GM12878 (cell line): ENCODE data around the gene INF2. TPM values are rescaled to one million over a fixed set of nuclear protein-coding genes. Genes with fewer than 3 reads are reported as not detected.

Experiments
- ATAC-seq: fragments of 200-7000 bp; cut with Tn5 transposase; 3 replicates; pipeline ENCODE4 v1.9.1; 2020; ENCODE audit warnings: mild to moderate bottlenecking, moderate library complexity
- BruUV-seq: library from RNA; stranded (reverse); fragments of 400-500 nt; replicated peaks from 2 replicates; lab custom pipeline; 2021; lab: Mats Ljungman, UMichigan
- CTCF ChIA-PET: fragments of 300-600 bp; sonication (Branson Sonifier 250); formaldehyde crosslinking; extraction: SDS; loops from one replicate; lab custom pipeline; 2021; ENCODE audit warnings: inconsistent platforms; lab: Yijun Ruan, JAX
- POLR2A ChIA-PET: fragments of 350-600 bp; formaldehyde crosslinking; extraction: SDS; loops from one replicate; lab custom pipeline; 2021; ENCODE audit warnings: inconsistent platforms; lab: Charles Lee
- RAD21 ChIA-PET: fragments of 300-600 bp; sonication (Branson Sonifier 250); formaldehyde crosslinking; loops from one replicate; lab custom pipeline; 2023; ENCODE audit warnings: antibody characterized with exemption; ENCODE audit not compliant: unreplicated experiment; lab: Charles Lee
- SMC1A ChIA-PET: fragments of 300-600 bp; sonication (Branson Sonifier 250); formaldehyde crosslinking; loops from one replicate; lab custom pipeline; 2023; ENCODE audit not compliant: unreplicated experiment, uncharacterized antibody; lab: Charles Lee
- DNase-seq: peaks from one replicate; pipeline ENCODE4 v3.0.0-alpha.2; 2011; ENCODE audit warnings: low read depth, low spot score
- FAIRE-seq: peaks from 3 replicates; lab custom pipeline; 2011; peaks lifted over from hg19 to GRCh38; lab: Jason Lieb, UNC
- H2AFZ ChIP-seq: 2 replicates; pipeline ENCODE4 v1.6.0; 2011; ENCODE audit warnings: low read depth, low read length, control low read depth; ENCODE audit not compliant: control insufficient read depth
- H3K27ac ChIP-seq: 2 replicates; pipeline ENCODE4 v1.5.1; 2011; ENCODE audit warnings: control low read depth; ENCODE audit not compliant: control insufficient read depth, insufficient read depth
- H3K27me3 ChIP-seq, 2 experiments: replicated peaks in 1 of 2; 2 replicates each; pipeline versions ENCODE4 v1.6.0 to v1.6.1; 2011; ENCODE audit warnings: low read length in 1 of 2; ENCODE audit not compliant: control insufficient read depth in 2 of 2, insufficient read depth in 2 of 2
- H3K36me3 ChIP-seq, 2 experiments: 2 replicates each; pipeline ENCODE4 v1.5.1; 2011; ENCODE audit warnings: low read length in 1 of 2; ENCODE audit not compliant: control insufficient read depth in 2 of 2, insufficient read depth in 2 of 2
- H3K4me1 ChIP-seq: 2 replicates; pipeline ENCODE4 v1.6.1; 2011; ENCODE audit warnings: mild to moderate bottlenecking, low read length, moderate library complexity, mixed read lengths; ENCODE audit not compliant: control insufficient read depth, insufficient read depth
- H3K4me2 ChIP-seq: 2 replicates; pipeline ENCODE4 v1.6.0; 2011; ENCODE audit warnings: control low read depth; ENCODE audit not compliant: control insufficient read depth, insufficient read depth
- H3K4me3 ChIP-seq: fragments of 200-600 bp; sonication (generic); 2 replicates; pipeline ENCODE4 v1.5.1; 2016
- H3K79me2 ChIP-seq: 2 replicates; pipeline ENCODE4 v1.6.0; 2011; ENCODE audit warnings: low read length; ENCODE audit not compliant: control insufficient read depth, insufficient read depth
- H3K9ac ChIP-seq: 2 replicates; pipeline ENCODE4 v1.8.0; 2011; ENCODE audit warnings: low read length, control low read depth, mixed read lengths; ENCODE audit not compliant: control insufficient read depth, insufficient read depth
- H3K9me3 ChIP-seq: replicated peaks from 3 replicates; pipeline ENCODE4 v1.5.1; 2011; ENCODE audit warnings: mild to moderate bottlenecking, low read length; ENCODE audit not compliant: control insufficient read depth, insufficient read depth
- H4K20me1 ChIP-seq: 2 replicates; pipeline ENCODE4 v1.6.0; 2011; ENCODE audit not compliant: control insufficient read depth, insufficient read depth
- BCL11A ChIP-seq: IDR thresholded peaks from 2 replicates; pipeline ENCODE4 v1.6.1; 2011; ENCODE audit warnings: low read depth, low read length
- CBX3 ChIP-seq: fragments of 200-600 bp; sonication (generic); IDR thresholded peaks from 2 replicates; pipeline ENCODE4 v1.6.1; 2016; ENCODE audit warnings: low read depth, borderline replicate concordance
- EGR1 ChIP-seq, 2 experiments: IDR thresholded peaks; 1 replicate in 1 of 2; 2 replicates in 1 of 2; pipeline ENCODE4 v1.6.1; 2011 to 2012; ENCODE audit warnings: low read depth in 2 of 2, low read length in 2 of 2, borderline replicate concordance in 1 of 2, mild to moderate bottlenecking in 1 of 2, moderate library complexity in 1 of 2
- ETV6 ChIP-seq, 2 experiments: fragments of 450-650 bp in 1 of 2; IDR thresholded peaks in 1 of 2; conservative IDR thresholded peaks in 1 of 2; 2 replicates each; pipeline ENCODE4 v1.6.1; 2014; ENCODE audit warnings: antibody characterized with exemption in 1 of 2, borderline replicate concordance in 1 of 2, low read depth in 1 of 2, mild to moderate bottlenecking in 1 of 2, moderate library complexity in 1 of 2
- PML ChIP-seq: IDR thresholded peaks from 2 replicates; pipeline ENCODE4 v1.6.1; 2012; ENCODE audit warnings: low read length, inconsistent platforms
- RAD51 ChIP-seq: fragments of 450-650 bp; IDR thresholded peaks from 2 replicates; pipeline ENCODE4 v1.6.1; 2016; ENCODE audit warnings: moderate library complexity, mild to moderate bottlenecking, inconsistent platforms
- SIX5 ChIP-seq: IDR thresholded peaks from 2 replicates; pipeline ENCODE4 v1.6.1; 2011; ENCODE audit warnings: mild to moderate bottlenecking, low read depth, low read length, moderate library complexity; ENCODE audit not compliant: severe bottlenecking
- SMAD5 ChIP-seq: IDR thresholded peaks from 2 replicates; pipeline ENCODE4 v1.6.1; 2016; ENCODE audit warnings: antibody characterized with exemption, low read depth
- SREBF2 ChIP-seq: IDR thresholded peaks from 2 replicates; pipeline ENCODE4 v1.6.1; 2012; ENCODE audit warnings: mild to moderate bottlenecking, low read length
- TBL1XR1 ChIP-seq: IDR thresholded peaks from 2 replicates; pipeline ENCODE4 v1.6.1; 2012; ENCODE audit warnings: low read depth, low read length, improper control_type of control experiment
- ZNF274 ChIP-seq: IDR thresholded peaks from one replicate; pipeline ENCODE4 v1.8.0; 2011; ENCODE audit not compliant: insufficient read length, insufficient read depth
- ZZZ3 ChIP-seq: IDR thresholded peaks from 2 replicates; pipeline ENCODE4 v1.6.1; 2011; ENCODE audit warnings: low read depth; ENCODE audit not compliant: control insufficient read depth, insufficient read length
- WGBS: methylation state at CpG from one replicate; pipeline ENCODE4 v1.1.6; 2016; ENCODE audit warnings: low lambda C conversion rate; ENCODE audit not compliant: insufficient replicate concordance, insufficient coverage; ENCODE audit errors: missing lambda C conversion rate; 5-methylcytosine and 5-hydroxymethylcytosine counted together
- in situ Hi-C: fragments of 300-500 bp; cut with MboI; formaldehyde crosslinking; loops from 9 replicates; pipeline ENCODE4 v1.14.3; 2018; ENCODE audit warnings: mixed read lengths
- intact Hi-C: fragments of 100-400 bp; cut with micrococcal nuclease; formaldehyde crosslinking; loops from one replicate; pipeline ENCODE4 v1.14.2; 2022; ENCODE audit not compliant: unreplicated experiment
- polyA plus RNA-seq, 11 experiments: library from polyadenylated mRNA; depleted of rRNA in 4 of 11; unstranded in 6 of 11; stranded (reverse) in 5 of 11; fragments of >200 nt; fragmentation: Nextera tagmentation in 4 of 11; fragmentation: Illumina TruSeq in 1 of 11; extraction: Ambion mirVana in 4 of 11; extraction: Trizol in 1 of 11; gene quantifications; 1 replicate in 1 of 11; 2 replicates in 10 of 11; pipeline versions ENCODE4 v1.2.1 to v1.2.3, GENCODE V29; 2011 to 2016; ENCODE audit warnings: inconsistent platforms in 2 of 11, missing spikeins in 2 of 11, low read depth in 1 of 11
- total RNA-seq, 4 experiments: library from RNA; depleted of rRNA in 3 of 4; stranded (reverse); fragments of >200 nt in 3 of 4; fragmentation: Illumina TruSeq in 1 of 4; extraction: Trizol in 1 of 4; gene quantifications; 2 replicates each; pipeline versions ENCODE4 v1.2.1 to v1.2.3, GENCODE V29; 2013 to 2021
- TF ChIP-seq, protein P1 (sequence below): fragments of 450-650 bp; IDR thresholded peaks from 2 replicates; pipeline ENCODE4 v1.6.1; 2017; ENCODE audit warnings: mild to moderate bottlenecking, moderate library complexity
- TF ChIP-seq, protein P2 (sequence below): fragments of 450-650 bp; IDR thresholded peaks from 2 replicates; pipeline ENCODE4 v1.6.1; 2018; ENCODE audit warnings: mild to moderate bottlenecking, low read depth, moderate library complexity; ENCODE audit not compliant: partially characterized antibody

INF2 gene
- total and polyA plus RNA-seq, 10 of the 15 experiments (the other 5 are each of a cell fraction or from before 2014, with no cell fraction given), result 0.72 to 43.2 (median 8.3) TPM

DNA sequence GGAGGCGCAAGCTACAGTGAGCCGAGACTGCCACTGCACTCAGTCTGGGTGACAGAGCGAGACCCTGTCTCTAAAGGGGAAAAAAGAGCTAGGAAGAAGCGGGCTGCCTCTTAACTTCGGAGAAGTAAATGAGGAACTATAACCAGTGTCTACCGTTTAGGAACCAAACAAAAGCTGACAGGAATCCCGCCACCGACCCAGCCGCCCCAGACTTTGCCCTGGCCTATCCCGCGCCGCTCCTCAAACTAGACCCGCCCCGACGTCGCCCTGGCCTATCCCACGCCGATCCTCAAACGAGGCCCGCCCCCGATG, 63.0 kb downstream of the INF2 start (continued):
- TF ChIP-seq ETV6 (conservative IDR thresholded peaks at IDR 0.05 in 1 of 2, IDR thresholded peaks at IDR 0.05 in 1 of 2; ENCODE audit: borderline replicate concordance in 1 of 2, low read depth in 1 of 2) (no peak), CBX3 (no peak), RAD51 (no peak)

DNA sequence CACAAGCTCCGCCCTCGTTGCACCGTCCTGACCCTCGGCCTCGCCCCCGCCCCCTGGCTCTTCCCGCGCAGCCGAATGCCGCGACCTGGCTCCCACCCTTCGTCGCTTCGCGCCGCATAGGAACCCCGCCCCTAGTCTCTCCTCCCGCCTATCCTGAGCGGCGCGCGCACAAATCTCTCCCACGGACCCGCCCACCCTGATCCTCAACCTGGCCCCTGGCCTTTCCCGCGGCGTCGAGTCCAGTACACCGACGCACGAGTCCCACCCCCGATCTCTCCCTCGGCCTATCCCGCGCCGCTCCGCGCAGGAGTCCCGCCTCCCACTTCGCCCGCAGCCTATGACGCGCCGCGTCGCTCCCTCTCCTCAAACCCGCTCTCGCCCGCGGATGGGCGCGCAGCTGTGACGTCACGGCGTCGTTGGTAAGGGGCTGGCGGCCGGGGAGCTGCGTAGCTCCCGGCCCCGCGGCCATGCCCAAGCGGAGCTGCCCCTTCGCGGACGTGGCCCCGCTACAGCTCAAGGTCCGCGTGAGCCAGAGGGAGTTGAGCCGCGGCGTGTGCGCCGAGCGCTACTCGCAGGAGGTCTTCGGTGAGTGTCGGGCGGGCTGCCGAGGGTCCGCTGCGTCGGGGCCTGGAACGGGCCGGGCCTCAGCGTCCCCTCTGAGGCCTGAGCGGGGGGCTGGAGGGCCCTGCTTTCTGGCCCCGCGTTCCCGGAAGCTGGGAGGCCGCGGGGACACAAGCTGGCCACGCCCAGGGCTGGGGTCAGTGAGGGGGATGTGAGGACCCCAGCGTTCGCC, 63.5 kb downstream of the INF2 start, which contains the start of gene SIVA1:
TSS of gene SIVA1 (plus strand) at position 413 of the 793 bp plus-strand sequence. CDS start at position 468, 55 bp downstream.
- ChIA-PET POLR2A (interaction anchor here (0.6 to 1.4 kb wide), 7 partner anchors 12 to 312 kb away, joined by 3 to 7 read pairs (median 5); partner anchors contain the start of genes CDCA4 and GPR132), SMC1A (interaction anchor here (0.9 to 1.4 kb wide), 3 partner anchors 14 to 29 kb away, joined by 3 to 5 read pairs (median 4); partner anchors contain the start of gene ADSS1)
- TF ChIP-seq PML (no peak; the same call in 1 of the 2 replicates), TBL1XR1 (no peak), EGR1 (IDR thresholded peaks at IDR 0.05; ENCODE audit: borderline replicate concordance in 1 of 2, low read depth in 2 of 2, low read length in 2 of 2) (peak; percentile 27 to 63; a peak in 2 of 3 replicates), CBX3 (no peak), SMAD5 (no peak), SIX5 (peak; percentile 32), ZZZ3 (no peak), SREBF2 (no peak), ZNF274 (no peak), BCL11A (no peak)
- TF ChIP-seq, protein P1, sequence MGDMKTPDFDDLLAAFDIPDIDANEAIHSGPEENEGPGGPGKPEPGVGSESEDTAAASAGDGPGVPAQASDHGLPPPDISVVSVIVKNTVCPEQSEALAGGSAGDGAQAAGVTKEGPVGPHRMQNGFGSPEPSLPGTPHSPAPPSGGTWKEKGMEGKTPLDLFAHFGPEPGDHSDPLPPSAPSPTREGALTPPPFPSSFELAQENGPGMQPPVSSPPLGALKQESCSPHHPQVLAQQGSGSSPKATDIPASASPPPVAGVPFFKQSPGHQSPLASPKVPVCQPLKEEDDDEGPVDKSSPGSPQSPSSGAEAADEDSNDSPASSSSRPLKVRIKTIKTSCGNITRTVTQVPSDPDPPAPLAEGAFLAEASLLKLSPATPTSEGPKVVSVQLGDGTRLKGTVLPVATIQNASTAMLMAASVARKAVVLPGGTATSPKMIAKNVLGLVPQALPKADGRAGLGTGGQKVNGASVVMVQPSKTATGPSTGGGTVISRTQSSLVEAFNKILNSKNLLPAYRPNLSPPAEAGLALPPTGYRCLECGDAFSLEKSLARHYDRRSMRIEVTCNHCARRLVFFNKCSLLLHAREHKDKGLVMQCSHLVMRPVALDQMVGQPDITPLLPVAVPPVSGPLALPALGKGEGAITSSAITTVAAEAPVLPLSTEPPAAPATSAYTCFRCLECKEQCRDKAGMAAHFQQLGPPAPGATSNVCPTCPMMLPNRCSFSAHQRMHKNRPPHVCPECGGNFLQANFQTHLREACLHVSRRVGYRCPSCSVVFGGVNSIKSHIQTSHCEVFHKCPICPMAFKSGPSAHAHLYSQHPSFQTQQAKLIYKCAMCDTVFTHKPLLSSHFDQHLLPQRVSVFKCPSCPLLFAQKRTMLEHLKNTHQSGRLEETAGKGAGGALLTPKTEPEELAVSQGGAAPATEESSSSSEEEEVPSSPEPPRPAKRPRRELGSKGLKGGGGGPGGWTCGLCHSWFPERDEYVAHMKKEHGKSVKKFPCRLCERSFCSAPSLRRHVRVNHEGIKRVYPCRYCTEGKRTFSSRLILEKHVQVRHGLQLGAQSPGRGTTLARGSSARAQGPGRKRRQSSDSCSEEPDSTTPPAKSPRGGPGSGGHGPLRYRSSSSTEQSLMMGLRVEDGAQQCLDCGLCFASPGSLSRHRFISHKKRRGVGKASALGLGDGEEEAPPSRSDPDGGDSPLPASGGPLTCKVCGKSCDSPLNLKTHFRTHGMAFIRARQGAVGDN, result no peak
- TF ChIP-seq, protein P2, sequence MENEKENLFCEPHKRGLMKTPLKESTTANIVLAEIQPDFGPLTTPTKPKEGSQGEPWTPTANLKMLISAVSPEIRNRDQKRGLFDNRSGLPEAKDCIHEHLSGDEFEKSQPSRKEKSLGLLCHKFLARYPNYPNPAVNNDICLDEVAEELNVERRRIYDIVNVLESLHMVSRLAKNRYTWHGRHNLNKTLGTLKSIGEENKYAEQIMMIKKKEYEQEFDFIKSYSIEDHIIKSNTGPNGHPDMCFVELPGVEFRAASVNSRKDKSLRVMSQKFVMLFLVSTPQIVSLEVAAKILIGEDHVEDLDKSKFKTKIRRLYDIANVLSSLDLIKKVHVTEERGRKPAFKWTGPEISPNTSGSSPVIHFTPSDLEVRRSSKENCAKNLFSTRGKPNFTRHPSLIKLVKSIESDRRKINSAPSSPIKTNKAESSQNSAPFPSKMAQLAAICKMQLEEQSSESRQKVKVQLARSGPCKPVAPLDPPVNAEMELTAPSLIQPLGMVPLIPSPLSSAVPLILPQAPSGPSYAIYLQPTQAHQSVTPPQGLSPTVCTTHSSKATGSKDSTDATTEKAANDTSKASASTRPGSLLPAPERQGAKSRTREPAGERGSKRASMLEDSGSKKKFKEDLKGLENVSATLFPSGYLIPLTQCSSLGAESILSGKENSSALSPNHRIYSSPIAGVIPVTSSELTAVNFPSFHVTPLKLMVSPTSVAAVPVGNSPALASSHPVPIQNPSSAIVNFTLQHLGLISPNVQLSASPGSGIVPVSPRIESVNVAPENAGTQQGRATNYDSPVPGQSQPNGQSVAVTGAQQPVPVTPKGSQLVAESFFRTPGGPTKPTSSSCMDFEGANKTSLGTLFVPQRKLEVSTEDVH, result peak; percentile 76

More for the DNA sequence above, 63.5 kb downstream of the INF2 start, which contains the start of gene SIVA1:
- H2AFZ ChIP-seq, result peak within 1 kb of the TSS; percentile 97
- no TSS peak for BruUV-seq
- H4K20me1 ChIP-seq, result no peaks in the 10 kb centered on the region
- peak; percentile 96 for ATAC-seq
- in situ Hi-C loops, result no loop called here
- H3K4me2 ChIP-seq, result peak within 1 kb of the TSS; percentile 91
- peaks cover 2 to 11% of the 10 kb centered on the region in 2 experiments; a peak in 3 of 4 replicates for H3K36me3 ChIP-seq
- ChIA-PET RAD21 (interaction anchor here (0.5 to 1.8 kb wide), 8 partner anchors 11 to 95 kb away, joined by 3 to 8 read pairs (median 3); no protein-coding TSS in a partner anchor), CTCF (interaction anchor here (0.9 to 2.4 kb wide), 9 partner anchors 14 to 675 kb away, joined by 3 to 13 read pairs (median 4); no protein-coding TSS in a partner anchor)
- H3K27me3 ChIP-seq, result no peaks in the 10 kb centered on the region
- no peak for FAIRE-seq
- no peaks in the 10 kb centered on the region; the same call in 2 of the 3 replicates for H3K9me3 ChIP-seq
- intact Hi-C loops, result no loop called here
- DNase-seq, result peak; percentile 98
- peaks cover 17% of the 10 kb centered on the region for H3K4me1 ChIP-seq
- H3K79me2 ChIP-seq, result peaks cover 31% of the 10 kb centered on the region
- peak within 1 kb of the TSS; percentile 94 for H3K4me3 ChIP-seq
- peak within 1 kb of the TSS; percentile 82 for H3K27ac ChIP-seq
- H3K9ac ChIP-seq, result peak within 1 kb of the TSS; percentile 92
- WGBS, result under 1% methylated on average over 76 of the region's 95 CpGs
